CD14-positive monocyte (primary cell): ENCODE data around the gene TMEM116. TPM values are rescaled to one million over a fixed set of nuclear protein-coding genes. Genes with fewer than 3 reads are reported as not detected.

Source experiments
- DNase-seq, 3 donors: peaks; one replicate each; pipeline ENCODE4 v3.0.0-alpha.2; 2011 to 2022
- H2AFZ ChIP-seq: 2 replicates; pipeline ENCODE4 v1.6.0; 2012; ENCODE audit warnings: mild to moderate bottlenecking, low read depth, low read length, inconsistent platforms; ENCODE audit not compliant: insufficient read depth, poor library complexity, severe bottlenecking
- H3K27ac ChIP-seq, 2 donors: 1 replicate in 1 of 2; 2 replicates in 1 of 2; pipeline ENCODE4 v1.5.1; 2012 to 2013; ENCODE audit warnings: low read length in 2 of 2, control low read depth in 1 of 2, inconsistent platforms in 1 of 2, low read depth in 1 of 2, mild to moderate bottlenecking in 1 of 2
- H3K27me3 ChIP-seq, 2 donors: one replicate each; pipeline versions ENCODE4 v1.6.0 to v1.6.1; 2011 to 2013; ENCODE audit warnings: low read length in 2 of 2; ENCODE audit not compliant: control insufficient read depth in 2 of 2, insufficient read depth in 2 of 2
- H3K36me3 ChIP-seq, 2 donors: replicated peaks in 1 of 2; 1 replicate in 1 of 2; 2 replicates in 1 of 2; pipeline versions ENCODE4 v1.5.1 to v1.6.1; 2012 to 2013; ENCODE audit warnings: low read length in 2 of 2, control low read depth in 1 of 2, inconsistent platforms in 1 of 2, mild to moderate bottlenecking in 1 of 2; ENCODE audit not compliant: insufficient read depth in 2 of 2, control insufficient read depth in 1 of 2
- H3K4me1 ChIP-seq, 2 donors: 1 replicate in 1 of 2; 2 replicates in 1 of 2; pipeline versions ENCODE4 v1.5.1 to v1.6.1; 2012 to 2013; ENCODE audit warnings: low read length in 2 of 2, control low read depth in 1 of 2, inconsistent platforms in 1 of 2, mild to moderate bottlenecking in 1 of 2, moderate library complexity in 1 of 2; ENCODE audit not compliant: insufficient read depth in 2 of 2, control insufficient read depth in 1 of 2
- H3K4me2 ChIP-seq: replicated peaks from 2 replicates; pipeline ENCODE3; 2012; ENCODE audit warnings: low read length, moderate library complexity, mild to moderate bottlenecking; ENCODE audit not compliant: poor library complexity, severe bottlenecking; ENCODE audit errors: extremely low read depth
- H3K4me3 ChIP-seq, 3 experiments: fragments of 200-600 bp in 1 of 3; sonication (generic) in 1 of 3; replicated peaks in 1 of 3; 1 replicate in 2 of 3; 2 replicates in 1 of 3; pipeline ENCODE4 v1.5.1; 2011 to 2013; ENCODE audit warnings: low read length in 3 of 3, mild to moderate bottlenecking in 3 of 3, control low read depth in 2 of 3, low read depth in 2 of 3, inconsistent platforms in 1 of 3, moderate library complexity in 1 of 3
- H3K79me2 ChIP-seq: 2 replicates; pipeline ENCODE4 v1.6.0; 2012; ENCODE audit warnings: mild to moderate bottlenecking, control low read depth, inconsistent platforms, low read length, moderate library complexity; ENCODE audit not compliant: insufficient read depth
- H3K9ac ChIP-seq: 2 replicates; pipeline ENCODE4 v1.6.0; 2017; ENCODE audit warnings: low read length, mild to moderate bottlenecking; ENCODE audit not compliant: insufficient read depth, poor library complexity, severe bottlenecking
- H3K9me3 ChIP-seq, 2 donors: replicated peaks in 1 of 2; 1 replicate in 1 of 2; 2 replicates in 1 of 2; pipeline versions ENCODE4 v1.5.1 to v1.6.1; 2012 to 2013; ENCODE audit warnings: low read length in 2 of 2, control low read depth in 1 of 2; ENCODE audit not compliant: control insufficient read depth in 1 of 2, insufficient read depth in 1 of 2
- H4K20me1 ChIP-seq: 2 replicates; pipeline ENCODE4 v1.6.0; 2012; ENCODE audit warnings: mild to moderate bottlenecking, low read length, control low read depth, moderate library complexity; ENCODE audit not compliant: insufficient read depth
- H3K27ac Mint-ChIP-seq, 7 donors: one replicate each; pipeline ENCODE4 v1.8.0; 2020; ENCODE audit warnings: mild to moderate bottlenecking in 7 of 7, mixed read lengths in 7 of 7, moderate library complexity in 6 of 7, inconsistent platforms in 2 of 7
- H3K27me3 Mint-ChIP-seq, 3 donors: one replicate each; pipeline ENCODE4 v1.8.0; 2021 to 2022; ENCODE audit warnings: low read depth in 3 of 3, mild to moderate bottlenecking in 3 of 3, mixed read lengths in 3 of 3, moderate library complexity in 3 of 3, inconsistent platforms in 1 of 3
- H3K36me3 Mint-ChIP-seq, 2 donors: one replicate each; pipeline ENCODE4 v1.8.0; 2020; ENCODE audit warnings: mixed read lengths in 2 of 2, inconsistent platforms in 1 of 2, mild to moderate bottlenecking in 1 of 2
- H3K4me1 Mint-ChIP-seq: one replicate; pipeline ENCODE4 v1.8.0; 2020; ENCODE audit warnings: mild to moderate bottlenecking, mixed read lengths
- H3K4me3 Mint-ChIP-seq, 2 donors: one replicate each; pipeline ENCODE4 v1.8.0; 2020; ENCODE audit warnings: mild to moderate bottlenecking in 2 of 2, mixed read lengths in 2 of 2, moderate library complexity in 1 of 2
- H3K9me3 Mint-ChIP-seq, 7 donors: one replicate each; pipeline ENCODE4 v1.8.0; 2020 to 2022; ENCODE audit warnings: mixed read lengths in 7 of 7, mild to moderate bottlenecking in 6 of 7, moderate library complexity in 6 of 7, inconsistent platforms in 2 of 7
- CTCF ChIP-seq: fragments of 200-600 bp; IDR thresholded peaks from one replicate; pipeline ENCODE4 v1.8.0; 2022; ENCODE audit warnings: antibody characterized with exemption, mild to moderate bottlenecking
- WGBS: methylation state at CpG from one replicate; pipeline ENCODE4 v1.1.5; 2013; ENCODE audit warnings: missing lambda C conversion rate; ENCODE audit not compliant: insufficient coverage; 5-methylcytosine and 5-hydroxymethylcytosine counted together
- intact Hi-C, 2 donors: fragments of 100-400 bp; cut with micrococcal nuclease; formaldehyde crosslinking; loops; one replicate each; pipeline versions ENCODE4 v1.15.0 to v1.15.1; 2023
- polyA plus RNA-seq, 3 donors: library from polyadenylated mRNA; depleted of rRNA in 1 of 3; unstranded in 2 of 3; stranded (reverse) in 1 of 3; fragments of 300-500 nt in 2 of 3; fragments of >200 nt in 1 of 3; fragmentation: Illumina TruSeq in 2 of 3; gene quantifications; 1 replicate in 2 of 3; 2 replicates in 1 of 3; pipeline ENCODE4 v1.2.3, GENCODE V29; 2012 to 2021

Gene TMEM116
- polyA plus RNA-seq, 3 donors, result 5.6 to 11.6 (median 8.3) TPM

GRCh38 chr12:111998015-111998414 lies 14.9 kb downstream of the TMEM116 start:
- Mint-ChIP-seq H3K36me3 (peaks cover 6 to 11% of the 10 kb centered on the region in 2 donors), H3K27ac (no peak overlapping the region), H3K4me3 (no peak overlapping the region), H3K9me3 (no peaks in the 10 kb centered on the region), H3K4me1 (peaks cover 59% of the 10 kb centered on the region), H3K27me3 (peaks cover 0 to 4% (median 3%) of the 10 kb centered on the region in 3 donors)
- TF ChIP-seq CTCF, result no peak
- Histone ChIP-seq H2AFZ (no peak overlapping the region), H3K4me2 (no peak overlapping the region), H3K4me1 (peaks cover 38 to 49% of the 10 kb centered on the region in 2 donors), H3K36me3 (no peaks in the 10 kb centered on the region), H3K27ac (no peak overlapping the region), H3K9ac (no peak overlapping the region), H4K20me1 (no peaks in the 10 kb centered on the region), H3K27me3 (no peaks in the 10 kb centered on the region), H3K9me3 (no peaks in the 10 kb centered on the region), H3K79me2 (no peaks in the 10 kb centered on the region), H3K4me3 (no peak overlapping the region)
- 100% methylated on average over 3 of the region's 4 CpGs for WGBS
- no peak for DNase-seq
- intact Hi-C loops, result no loop called here

DNA sequence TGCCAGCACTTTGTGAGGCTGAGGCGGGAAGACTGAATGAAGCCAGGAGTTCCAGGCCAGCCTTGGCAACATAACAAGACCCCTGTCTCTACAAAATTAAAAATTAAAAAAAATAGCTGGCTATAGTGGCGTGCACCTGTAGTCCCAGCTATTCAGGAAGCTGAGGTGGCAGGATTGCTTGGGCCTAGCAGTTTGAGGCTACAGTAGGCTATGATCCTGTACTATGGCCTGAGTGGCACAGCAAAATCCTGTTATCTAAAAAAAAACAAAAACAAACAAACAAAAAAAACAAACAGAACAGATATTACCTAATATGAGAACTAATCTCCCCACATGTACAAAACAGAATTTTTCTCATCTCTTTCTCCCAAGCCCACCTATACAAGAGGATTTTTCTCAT lies 15.7 kb downstream of the TMEM116 start:
- Mint-ChIP-seq H3K27ac (no peak overlapping the region), H3K36me3 (peaks cover 6 to 7% of the 10 kb centered on the region in 2 donors), H3K9me3 (no peaks in the 10 kb centered on the region), H3K27me3 (peaks cover 0 to 4% (median 3%) of the 10 kb centered on the region in 3 donors), H3K4me3 (no peak overlapping the region), H3K4me1 (peaks cover 58% of the 10 kb centered on the region)
- intact Hi-C loops, result no loop called here
- H2AFZ ChIP-seq, result no peak overlapping the region
- DNase-seq, result no peak
- no peaks in the 10 kb centered on the region for H3K79me2 ChIP-seq
- H3K27me3 ChIP-seq, result no peaks in the 10 kb centered on the region
- H3K4me2 ChIP-seq, result no peak overlapping the region
- no peak overlapping the region for H3K4me3 ChIP-seq
- TF ChIP-seq CTCF, result no peak
- H4K20me1 ChIP-seq, result no peaks in the 10 kb centered on the region
- H3K27ac ChIP-seq, result no peak overlapping the region
- H3K4me1 ChIP-seq, result peaks cover 37 to 44% of the 10 kb centered on the region in 2 donors
- H3K9me3 ChIP-seq, result no peaks in the 10 kb centered on the region
- H3K36me3 ChIP-seq, result no peaks in the 10 kb centered on the region
- no CpG with 5 or more reads among the region's 2 CpGs for WGBS
- H3K9ac ChIP-seq, result no peak overlapping the region
